ENCODE results near the gene PRKAR1B. TPM values are rescaled to one million over a fixed set of nuclear protein-coding genes. Genes with fewer than 3 reads are reported as not detected.
A peak's percentile ranks its signal among the peaks of the same experiment; 100 is the strongest.

The PRKAR1B gene
- total and polyA plus RNA-seq, 7 experiments from 2014 or later: 16.1 to 51.4 (median 28.7) TPM

GRCh38 chr7:582081-582835 lies 144.8 kb downstream of the PRKAR1B start:
- no peak overlapping the region for H3K27ac ChIP-seq (ENCODE audit: low read depth, low read length)
- peaks cover 0 to 22% (median 0%) of the 10 kb centered on the region in 3 experiments for H3K36me3 ChIP-seq (ENCODE audit: control insufficient read depth in 2 of 3, insufficient read depth in 3 of 3, low read length in 3 of 3)
- H3K27me3 ChIP-seq (ENCODE audit: control insufficient read depth in 2 of 2, insufficient read depth in 2 of 2, low read length in 2 of 2): no peaks in the 10 kb centered on the region
- H3K4me3 ChIP-seq (ENCODE audit: low read length): no peak overlapping the region
- peaks cover 15 to 17% of the 10 kb centered on the region in 2 donors for H3K4me1 ChIP-seq (ENCODE audit: control insufficient read depth in 2 of 2, insufficient read depth in 2 of 2, low read length in 2 of 2)
- ATAC-seq (no peak), DNase-seq (no peak)
- Mint-ChIP-seq H3K9me3 (peaks cover 0 to 11% (median 0%) of the 10 kb centered on the region in 11 donors), H3K27me3 (no peaks in the 10 kb centered on the region), H3K4me3 (peak overlapping the region in 8 of 10 donors; percentile 25 to 96 (median 88)), H3K36me3 (peaks cover 0 to 32% (median 10%) of the 10 kb centered on the region in 5 donors), H3K4me1 (peaks cover 14 to 40% (median 31%) of the 10 kb centered on the region in 7 donors), H3K27ac (peak overlapping the region in 6 of 9 donors; percentile 36 to 98 (median 79))
- intact Hi-C loops (cut with micrococcal nuclease): loop anchor here in 1 of 2 donors (5.0 kb wide), 1 partner anchor 60 kb away; no protein-coding TSS in a partner anchor
- POLR2A ChIA-PET: no interaction called here
- CTCF ChIA-PET: no interaction called here
- no peaks in the 10 kb centered on the region for H3K9me3 ChIP-seq (ENCODE audit: control insufficient read depth in 2 of 3, low read length in 3 of 3)

GRCh38 chr7:578386-578785 lies 148.7 kb downstream of the PRKAR1B start:
- ATAC-seq (no peak), DNase-seq (no peak)
- ChIA-PET CTCF (no interaction called here), POLR2A (interaction anchor here (0.6 kb wide), 1 partner anchor 227 kb away, joined by 4 read pairs; no protein-coding TSS in a partner anchor)
- Mint-ChIP-seq H3K27ac (no peak overlapping the region), H3K9me3 (no peaks in the 10 kb centered on the region), H3K4me1 (peaks cover 2 to 8% (median 4%) of the 10 kb centered on the region in 7 donors), H3K36me3 (peaks cover 0 to 33% (median 12%) of the 10 kb centered on the region in 5 donors), H3K4me3 (no peak overlapping the region), H3K27me3 (no peaks in the 10 kb centered on the region)
- H3K4me3 ChIP-seq (ENCODE audit: low read length): no peak overlapping the region
- no peak overlapping the region for H3K27ac ChIP-seq (ENCODE audit: low read depth, low read length)
- intact Hi-C loops (cut with micrococcal nuclease): no loop called here
- H3K4me1 ChIP-seq (ENCODE audit: control insufficient read depth in 2 of 2, insufficient read depth in 2 of 2, low read length in 2 of 2): peaks cover 3% of the 10 kb centered on the region in 2 donors
- H3K9me3 ChIP-seq (ENCODE audit: control insufficient read depth in 2 of 3, low read length in 3 of 3): no peaks in the 10 kb centered on the region
- H3K27me3 ChIP-seq (ENCODE audit: control insufficient read depth in 2 of 2, insufficient read depth in 2 of 2, low read length in 2 of 2): no peaks in the 10 kb centered on the region
- peaks cover 0 to 29% (median 0%) of the 10 kb centered on the region in 3 experiments for H3K36me3 ChIP-seq (ENCODE audit: control insufficient read depth in 2 of 3, insufficient read depth in 3 of 3, low read length in 3 of 3)

- POLR2A ChIA-PET: interaction anchor here (0.6 to 0.9 kb wide), 2 partner anchors 91 to 227 kb away, joined by 3 to 4 read pairs; no protein-coding TSS in a partner anchor
- peaks cover 0 to 33% (median 12%) of the 10 kb centered on the region in 5 donors for H3K36me3 Mint-ChIP-seq
These were observed 149.2 kb downstream of the PRKAR1B start for GRCh38 chr7:577741-578370.

DNA sequence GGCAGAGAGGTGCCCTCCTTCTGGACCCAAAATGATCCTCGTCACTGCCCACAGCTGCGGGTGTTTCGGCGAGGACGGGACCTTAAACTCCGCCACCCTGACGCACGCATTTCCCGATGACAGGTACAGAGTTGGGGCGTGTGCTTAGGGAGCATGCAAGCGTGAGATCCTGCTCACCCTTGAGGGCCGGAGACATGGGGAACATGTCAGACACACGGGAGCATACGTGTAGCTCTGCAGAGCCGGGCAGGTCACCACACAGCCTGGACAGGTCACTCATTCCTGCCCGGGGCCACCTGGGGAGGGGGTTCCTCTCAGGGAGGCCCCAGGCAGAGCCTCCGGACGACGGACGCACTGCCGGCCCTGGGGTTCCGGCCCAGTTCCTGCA lies 149.8 kb downstream of the PRKAR1B start:
- H3K9me3 Mint-ChIP-seq: no peaks in the 10 kb centered on the region
- H3K4me3 Mint-ChIP-seq: no peak overlapping the region
- H3K4me1 Mint-ChIP-seq: peaks cover 0 to 5% (median 0%) of the 10 kb centered on the region in 7 donors
- ChIA-PET CTCF (no interaction called here), POLR2A (interaction anchor here (0.9 kb wide), 1 partner anchor 91 kb away, joined by 3 read pairs; no protein-coding TSS in a partner anchor)
- no peak overlapping the region for H3K4me3 ChIP-seq (ENCODE audit: low read length)
- ATAC-seq (no peak), DNase-seq (no peak)
- peaks cover 0 to 26% (median 0%) of the 10 kb centered on the region in 3 experiments for H3K36me3 ChIP-seq (ENCODE audit: control insufficient read depth in 2 of 3, insufficient read depth in 3 of 3, low read length in 3 of 3)
- H3K36me3 Mint-ChIP-seq: peaks cover 0 to 33% (median 12%) of the 10 kb centered on the region in 5 donors
- no peaks in the 10 kb centered on the region for H3K27me3 Mint-ChIP-seq
- H3K9me3 ChIP-seq (ENCODE audit: control insufficient read depth in 2 of 3, low read length in 3 of 3): no peaks in the 10 kb centered on the region
- intact Hi-C loops (cut with micrococcal nuclease): no loop called here
- H3K27ac Mint-ChIP-seq: no peak overlapping the region
- no peaks in the 10 kb centered on the region for H3K4me1 ChIP-seq (ENCODE audit: control insufficient read depth in 2 of 2, insufficient read depth in 2 of 2, low read length in 2 of 2)
- no peaks in the 10 kb centered on the region for H3K27me3 ChIP-seq (ENCODE audit: control insufficient read depth in 2 of 2, insufficient read depth in 2 of 2, low read length in 2 of 2)
- H3K27ac ChIP-seq (ENCODE audit: low read depth, low read length): no peak overlapping the region

More at GRCh38 chr7:577741-578370, 149.2 kb downstream of the PRKAR1B start:
- Histone ChIP-seq H3K4me3 (ENCODE audit: low read length) (no peak overlapping the region), H3K4me1 (ENCODE audit: control insufficient read depth in 2 of 2, insufficient read depth in 2 of 2, low read length in 2 of 2) (no peaks in the 10 kb centered on the region), H3K36me3 (ENCODE audit: control insufficient read depth in 2 of 3, insufficient read depth in 3 of 3, low read length in 3 of 3) (peaks cover 0 to 29% (median 0%) of the 10 kb centered on the region in 3 experiments), H3K27me3 (ENCODE audit: control insufficient read depth in 2 of 2, insufficient read depth in 2 of 2, low read length in 2 of 2) (no peaks in the 10 kb centered on the region), H3K27ac (ENCODE audit: low read depth, low read length) (no peak overlapping the region), H3K9me3 (ENCODE audit: control insufficient read depth in 2 of 3, low read length in 3 of 3) (no peaks in the 10 kb centered on the region)
- DNase-seq: no peak
- no peak for ATAC-seq
- Mint-ChIP-seq H3K27ac (no peak overlapping the region), H3K4me3 (peak overlapping the region in 1 of 10 donors; percentile 16), H3K27me3 (no peaks in the 10 kb centered on the region), H3K4me1 (peaks cover 0 to 5% (median 0%) of the 10 kb centered on the region in 7 donors), H3K9me3 (no peaks in the 10 kb centered on the region)
- intact Hi-C loops (cut with micrococcal nuclease): no loop called here
- CTCF ChIA-PET: no interaction called here

DNA sequence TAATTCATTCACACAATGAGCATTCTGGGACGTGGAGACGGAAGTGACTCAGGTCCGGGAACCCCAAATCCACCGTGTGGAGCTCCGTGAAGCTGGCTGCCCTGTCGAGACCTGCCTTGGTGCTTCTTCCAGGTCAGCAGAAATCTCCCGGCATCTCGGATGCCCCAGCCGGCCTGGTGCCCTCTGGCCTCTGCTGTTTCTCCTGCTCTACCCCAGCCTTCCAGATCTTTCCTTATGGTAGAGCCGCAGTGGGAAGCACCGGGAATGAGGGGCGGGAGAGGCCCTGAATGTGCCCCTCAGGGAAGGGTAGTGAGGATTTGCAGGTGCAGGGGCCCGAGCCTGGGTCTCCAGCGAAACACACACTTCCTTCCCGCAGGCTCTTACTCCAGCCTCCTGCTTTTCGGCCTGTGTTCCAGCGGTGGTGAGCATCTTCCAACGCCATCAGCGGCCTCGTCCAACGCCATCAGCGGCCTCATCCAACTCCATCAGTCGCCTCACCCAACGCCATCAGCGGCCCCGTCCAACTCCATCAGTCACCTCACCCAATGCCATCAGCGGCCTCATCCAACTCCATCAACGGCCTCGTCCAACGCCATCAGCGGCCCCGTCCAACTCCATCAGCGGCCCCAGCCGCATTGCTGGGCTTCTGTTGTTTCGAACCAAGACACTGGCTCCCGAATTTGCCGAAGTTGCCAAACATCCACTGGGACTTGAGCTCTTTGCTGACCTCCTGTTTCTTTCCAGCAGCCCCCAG lies 150.4 kb downstream of the PRKAR1B start:
- ChIA-PET CTCF (no interaction called here), POLR2A (interaction anchor here (0.9 kb wide), 1 partner anchor 92 kb away, joined by 3 read pairs; no protein-coding TSS in a partner anchor)
- peaks cover 0 to 26% (median 0%) of the 10 kb centered on the region in 3 experiments for H3K36me3 ChIP-seq (ENCODE audit: control insufficient read depth in 2 of 3, insufficient read depth in 3 of 3, low read length in 3 of 3)
- Mint-ChIP-seq H3K36me3 (peaks cover 0 to 33% (median 12%) of the 10 kb centered on the region in 5 donors), H3K4me3 (no peak overlapping the region), H3K27me3 (no peaks in the 10 kb centered on the region), H3K27ac (peak overlapping the region in 1 of 9 donors; percentile 40), H3K9me3 (no peaks in the 10 kb centered on the region), H3K4me1 (peaks cover 0 to 5% (median 0%) of the 10 kb centered on the region in 7 donors)
- intact Hi-C loops (cut with micrococcal nuclease): no loop called here
- no peaks in the 10 kb centered on the region for H3K4me1 ChIP-seq (ENCODE audit: control insufficient read depth in 2 of 2, insufficient read depth in 2 of 2, low read length in 2 of 2)
- ATAC-seq: no peak
- no peak overlapping the region for H3K4me3 ChIP-seq (ENCODE audit: low read length)
- no peaks in the 10 kb centered on the region for H3K9me3 ChIP-seq (ENCODE audit: control insufficient read depth in 2 of 3, low read length in 3 of 3)
- no peak for DNase-seq
- H3K27me3 ChIP-seq (ENCODE audit: control insufficient read depth in 2 of 2, insufficient read depth in 2 of 2, low read length in 2 of 2): no peaks in the 10 kb centered on the region
- no peak overlapping the region for H3K27ac ChIP-seq (ENCODE audit: low read depth, low read length)

Measured in naive thymus-derived CD4-positive, alpha-beta T cell (primary cell).